K562 (cell line): ENCODE results near the gene LRRC27. TPM values are rescaled to one million over a fixed set of nuclear protein-coding genes. Genes with fewer than 3 reads are reported as not detected.

Experiments used
- ATAC-seq: fragments of 200-7000 bp; cut with Tn5 transposase; 3 replicates; pipeline ENCODE4 v1.9.1; 2020; ENCODE audit warnings: moderate library complexity
- BruUV-seq: library from RNA; stranded (reverse); fragments of 400-500 nt; replicated peaks from 2 replicates; lab custom pipeline; 2021; lab: Mats Ljungman, UMichigan
- CTCF ChIA-PET: fragments of 300-600 bp; formaldehyde crosslinking; extraction: SDS; loops from one replicate; lab custom pipeline; 2021; ENCODE audit warnings: low intra/inter-chr PET ratio; lab: Yijun Ruan, JAX
- POLR2A ChIA-PET: fragments of 300-600, 350-650 bp; sonication (Branson Sonifier 250); formaldehyde crosslinking; extraction: SDS; loops from one replicate; lab custom pipeline; 2021; ENCODE audit warnings: antibody characterized with exemption, inconsistent platforms; lab: Yijun Ruan, JAX
- DNase-seq, 4 experiments: peaks; one replicate each; pipeline versions ENCODE4 v3.0.0 to v3.0.0-alpha.2; 2011 to 2018; ENCODE audit warnings: low spot score in 3 of 4, mixed read lengths in 3 of 4; ENCODE audit errors: extremely low read depth in 1 of 4
- FAIRE-seq: peaks from 2 replicates; lab custom pipeline; 2011; peaks lifted over from hg19 to GRCh38; lab: Jason Lieb, UNC
- H2AFZ ChIP-seq: 2 replicates; pipeline ENCODE4 v1.6.0; 2011; ENCODE audit warnings: low read depth, low read length, control low read depth, inconsistent platforms
- H3K27ac ChIP-seq: fragments of 200-600 bp; 3 replicates; pipeline ENCODE4 v1.8.0; 2011; ENCODE audit warnings: low read depth, mild to moderate bottlenecking, control low read depth, inconsistent platforms, low read length, moderate library complexity, mixed read lengths; ENCODE audit errors: extremely low read depth
- H3K27me3 ChIP-seq, 2 experiments: fragments of 300-600 bp in 1 of 2; 2 replicates in 1 of 2; 3 replicates in 1 of 2; pipeline versions ENCODE4 v1.6.0 to v1.8.0; 2011; ENCODE audit warnings: inconsistent platforms in 2 of 2, low read length in 2 of 2, mild to moderate bottlenecking in 1 of 2, mixed read lengths in 1 of 2, moderate library complexity in 1 of 2; ENCODE audit not compliant: control insufficient read depth in 2 of 2, insufficient read depth in 2 of 2
- H3K36me3 ChIP-seq: fragments of 300-600 bp; 3 replicates; pipeline ENCODE4 v1.8.0; 2011; ENCODE audit warnings: mild to moderate bottlenecking, low read length, inconsistent platforms; ENCODE audit not compliant: control insufficient read depth, insufficient read depth
- H3K4me1 ChIP-seq, 2 experiments: fragments of 200-600 bp in 1 of 2; replicated peaks in 1 of 2; 2 replicates in 1 of 2; 3 replicates in 1 of 2; pipeline versions ENCODE4 v1.5.1 to v1.8.0; 2011; ENCODE audit warnings: inconsistent platforms in 2 of 2, low read length in 2 of 2, mild to moderate bottlenecking in 1 of 2, mixed read lengths in 1 of 2, moderate library complexity in 1 of 2; ENCODE audit not compliant: control insufficient read depth in 2 of 2, insufficient read depth in 2 of 2
- H3K4me2 ChIP-seq: 2 replicates; pipeline ENCODE4 v1.6.1; 2011; ENCODE audit warnings: low read length, control low read depth, inconsistent platforms, mixed read lengths; ENCODE audit not compliant: insufficient read depth
- H3K4me3 ChIP-seq: fragments of 200-600 bp; sonication (generic), shearing (Covaris generic); 2 replicates; pipeline ENCODE4 v1.5.1; 2016; ENCODE audit warnings: control low read depth, inconsistent platforms
- H3K79me2 ChIP-seq: fragments of 200-600 bp; 3 replicates; pipeline ENCODE4 v1.8.0; 2011; ENCODE audit warnings: low read length, inconsistent platforms; ENCODE audit not compliant: control insufficient read depth, insufficient read depth
- H3K9ac ChIP-seq, 2 experiments: 2 replicates each; pipeline versions ENCODE4 v1.6.0 to v1.6.1; 2011; ENCODE audit warnings: low read depth in 2 of 2, low read length in 2 of 2, control low read depth in 1 of 2, inconsistent platforms in 1 of 2, mild to moderate bottlenecking in 1 of 2, mixed read lengths in 1 of 2; ENCODE audit not compliant: insufficient read depth in 1 of 2
- H3K9me1 ChIP-seq: one replicate; pipeline ENCODE4 v1.6.0; 2011; ENCODE audit warnings: inconsistent platforms, mild to moderate bottlenecking, low read length, moderate library complexity; ENCODE audit not compliant: control insufficient read depth, insufficient read depth
- H3K9me3 ChIP-seq: replicated peaks from 2 replicates; pipeline ENCODE4 v1.5.1; 2011; ENCODE audit warnings: low read depth, low read length, inconsistent platforms; ENCODE audit not compliant: control insufficient read depth, insufficient read depth
- H4K20me1 ChIP-seq: replicated peaks from 2 replicates; pipeline ENCODE4 v1.6.1; 2011; ENCODE audit warnings: low read length, inconsistent platforms, mixed read lengths; ENCODE audit not compliant: control insufficient read depth, insufficient read depth
- ZNF263 ChIP-seq: sonication (generic); formaldehyde crosslinking; IDR thresholded peaks from 2 replicates; pipeline ENCODE4 v1.8.0; 2022; ENCODE audit warnings: mild to moderate bottlenecking, missing genetic modification reagents, borderline replicate concordance
- WGBS: fragments of 100-300 bp; shearing (Covaris generic); methylation state at CpG from one replicate; pipeline ENCODE4 v1.1.6; 2016; ENCODE audit warnings: low coverage, mixed read lengths; ENCODE audit not compliant: insufficient coverage; ENCODE audit errors: missing lambda C conversion rate; 5-methylcytosine and 5-hydroxymethylcytosine counted together
- in situ Hi-C: fragments of 300-500 bp; cut with MboI; formaldehyde crosslinking; loops from 4 replicates; pipeline ENCODE4 v1.15.0; 2018; ENCODE audit warnings: inconsistent platforms, mixed read lengths
- intact Hi-C: fragments of 100-400 bp; cut with micrococcal nuclease; formaldehyde crosslinking; loops from 2 replicates; pipeline ENCODE4 v1.14.2; 2022
- polyA plus RNA-seq, 8 experiments: library from polyadenylated mRNA; depleted of rRNA in 4 of 8; stranded (reverse) in 5 of 8; unstranded in 3 of 8; fragments of >200 nt; fragmentation: Nextera tagmentation in 2 of 8; fragmentation: Illumina TruSeq in 1 of 8; extraction: Ambion mirVana in 2 of 8; extraction: Trizol in 1 of 8; gene quantifications; 2 replicates each; pipeline versions ENCODE4 v1.2.1 to v1.2.3, GENCODE V29; 2011 to 2014; ENCODE audit warnings: inconsistent platforms in 1 of 8, missing spikeins in 1 of 8
- total RNA-seq, 7 experiments: library from RNA; depleted of rRNA in 6 of 7; stranded (reverse); fragments of >200 nt in 6 of 7; fragmentation: Illumina TruSeq in 2 of 7; extraction: Trizol in 2 of 7; gene quantifications; 2 replicates each; pipeline versions ENCODE4 v1.2.1 to v1.2.3, GENCODE V29; 2011 to 2021; ENCODE audit warnings: low replicate concordance in 1 of 7
- TF ChIP-seq, protein P1 (sequence below): fragments of 450-650 bp; formaldehyde crosslinking; IDR thresholded peaks from 2 replicates; pipeline ENCODE4 v1.4.0; 2022; ENCODE audit warnings: missing genetic modification characterization
- TF ChIP-seq, protein P2 (sequence below): sonication (generic); formaldehyde crosslinking; IDR thresholded peaks from 2 replicates; pipeline ENCODE4 v1.8.1; 2023; ENCODE audit warnings: mild to moderate bottlenecking, missing genetic modification reagents

Gene LRRC27
- total and polyA plus RNA-seq, 9 of the 15 experiments (the other 6 are each of a cell fraction or from before 2014, with no cell fraction given) = 0.10 to 2.7 (median 1.4) TPM

DNA sequence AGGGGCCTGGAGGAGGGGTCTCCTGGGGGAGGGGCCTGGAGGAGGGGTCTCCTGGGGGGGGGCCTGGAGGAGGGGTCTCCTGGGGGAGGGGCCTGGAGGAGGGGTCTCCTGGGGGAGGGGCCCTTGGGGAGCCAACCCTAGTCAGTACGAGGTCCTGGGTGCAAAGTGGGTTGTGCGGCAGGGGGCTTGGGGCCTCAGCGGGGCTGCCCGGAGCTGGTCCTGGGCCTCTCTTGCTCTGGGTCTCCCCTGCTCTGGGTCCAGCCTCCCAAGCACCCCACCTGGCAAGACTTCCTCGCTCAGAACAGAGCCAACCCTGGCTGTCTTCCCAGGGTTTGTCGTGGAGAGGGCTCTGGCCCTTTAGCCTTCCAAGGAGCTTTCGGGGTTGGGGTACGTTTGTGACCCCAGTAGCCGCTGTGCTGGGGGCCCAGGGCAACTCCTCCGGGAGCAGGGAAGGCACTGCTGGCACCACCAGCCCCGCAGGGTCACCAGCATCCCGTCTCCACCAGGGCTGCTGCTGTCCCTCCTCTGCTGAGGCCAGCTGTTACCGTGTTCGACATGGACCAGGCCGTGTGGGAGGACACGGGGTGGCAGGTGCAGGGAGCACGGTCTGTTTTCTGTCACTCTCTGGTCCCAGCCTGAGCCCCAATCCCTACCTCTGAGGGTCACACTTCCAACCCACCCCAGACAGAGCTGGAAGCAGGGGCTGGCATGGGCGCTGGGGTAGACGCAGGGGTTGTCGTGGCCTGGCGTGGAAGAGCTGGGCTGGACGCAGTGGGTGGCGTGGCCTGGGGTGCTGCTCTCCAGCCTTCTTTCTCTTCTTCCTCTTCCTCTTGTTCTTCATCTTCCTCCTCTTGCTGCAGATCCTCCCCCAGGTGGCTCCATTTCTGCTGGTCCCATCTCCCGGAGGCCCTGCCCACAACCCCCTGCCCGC lies 87.8 kb downstream of the LRRC27 start:
- FAIRE-seq = no peak
- Histone ChIP-seq H3K79me2 (no peaks in the 10 kb centered on the region; the same call in 2 of the 3 replicates), H3K4me1 (peaks cover 18 to 65% of the 10 kb centered on the region in 2 experiments), H2AFZ (no peak overlapping the region), H3K4me2 (no peak overlapping the region), H3K9me3 (no peaks in the 10 kb centered on the region), H3K4me3 (no peak overlapping the region), H3K36me3 (no peaks in the 10 kb centered on the region; the same call in 2 of the 3 replicates), H3K9ac (peak overlapping the region in 1 of 2 experiments; percentile 52; a peak in 1 of 4 replicates), H3K27me3 (no peaks in the 10 kb centered on the region), H3K27ac (0 out of 3 replicates have a peak overlapping the region, but pooled peaks have one; percentile 30), H4K20me1 (no peaks in the 10 kb centered on the region), H3K9me1 (no peaks in the 10 kb centered on the region)
- TF ChIP-seq, protein P1, sequence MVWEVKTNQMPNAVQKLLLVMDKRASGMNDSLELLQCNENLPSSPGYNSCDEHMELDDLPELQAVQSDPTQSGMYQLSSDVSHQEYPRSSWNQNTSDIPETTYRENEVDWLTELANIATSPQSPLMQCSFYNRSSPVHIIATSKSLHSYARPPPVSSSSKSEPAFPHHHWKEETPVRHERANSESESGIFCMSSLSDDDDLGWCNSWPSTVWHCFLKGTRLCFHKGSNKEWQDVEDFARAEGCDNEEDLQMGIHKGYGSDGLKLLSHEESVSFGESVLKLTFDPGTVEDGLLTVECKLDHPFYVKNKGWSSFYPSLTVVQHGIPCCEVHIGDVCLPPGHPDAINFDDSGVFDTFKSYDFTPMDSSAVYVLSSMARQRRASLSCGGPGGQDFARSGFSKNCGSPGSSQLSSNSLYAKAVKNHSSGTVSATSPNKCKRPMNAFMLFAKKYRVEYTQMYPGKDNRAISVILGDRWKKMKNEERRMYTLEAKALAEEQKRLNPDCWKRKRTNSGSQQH = no peak
- TF ChIP-seq ZNF263 (CRISPR knock-in tag) = peak; percentile 87
- TF ChIP-seq, protein P2, sequence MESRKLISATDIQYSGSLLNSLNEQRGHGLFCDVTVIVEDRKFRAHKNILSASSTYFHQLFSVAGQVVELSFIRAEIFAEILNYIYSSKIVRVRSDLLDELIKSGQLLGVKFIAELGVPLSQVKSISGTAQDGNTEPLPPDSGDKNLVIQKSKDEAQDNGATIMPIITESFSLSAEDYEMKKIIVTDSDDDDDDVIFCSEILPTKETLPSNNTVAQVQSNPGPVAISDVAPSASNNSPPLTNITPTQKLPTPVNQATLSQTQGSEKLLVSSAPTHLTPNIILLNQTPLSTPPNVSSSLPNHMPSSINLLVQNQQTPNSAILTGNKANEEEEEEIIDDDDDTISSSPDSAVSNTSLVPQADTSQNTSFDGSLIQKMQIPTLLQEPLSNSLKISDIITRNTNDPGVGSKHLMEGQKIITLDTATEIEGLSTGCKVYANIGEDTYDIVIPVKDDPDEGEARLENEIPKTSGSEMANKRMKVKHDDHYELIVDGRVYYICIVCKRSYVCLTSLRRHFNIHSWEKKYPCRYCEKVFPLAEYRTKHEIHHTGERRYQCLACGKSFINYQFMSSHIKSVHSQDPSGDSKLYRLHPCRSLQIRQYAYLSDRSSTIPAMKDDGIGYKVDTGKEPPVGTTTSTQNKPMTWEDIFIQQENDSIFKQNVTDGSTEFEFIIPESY (CRISPR knock-in tag) = peak; percentile 58; the same call in 1 of the 2 replicates
- CTCF ChIA-PET = no interaction called here
- in situ Hi-C loops = no loop called here
- ATAC-seq = no peak
- intact Hi-C loops = no loop called here
- POLR2A ChIA-PET = interaction anchor here (0.6 kb wide), 1 partner anchor 488 kb away, joined by 3 read pairs; no protein-coding TSS in a partner anchor
- 61% methylated on average over 7 of the region's 25 CpGs for WGBS
- no peak for DNase-seq
- BruUV-seq = no TSS peak
